GM20000 (cell line): ENCODE data around the gene SFI1.
A peak's percentile ranks its signal among the peaks of the same experiment; 100 is the strongest.
"Not testable (repeated sequence)": the region's sequence is repeated elsewhere in the genome, so short reads cannot be mapped to it uniquely, and the experiment has no call there.

Experiments
- DNase-seq: peaks from one replicate; pipeline ENCODE4 v3.0.0; 2012; ENCODE audit warnings: low spot score
- CTCF ChIP-seq: IDR thresholded peaks from 2 replicates; pipeline ENCODE4 v1.5.1; 2012; ENCODE audit warnings: mild to moderate bottlenecking, control low read depth; ENCODE audit errors: extremely low read depth, missing control alignments

SFI1 gene

GRCh38 chr22:31488988-31489617 lies 7.2 kb upstream of the SFI1 start:
- DNase-seq, result peak; percentile 63
- no peak for TF ChIP-seq CTCF

GRCh38 chr22:31489632-31490495 lies 6.5 kb upstream of the SFI1 start, which contains the start of gene EIF4ENIF1:
Gene EIF4ENIF1 (minus strand): TSS chr22:31489842. CDS start chr22:31488718, 1,124 bp downstream.
- peak; percentile 97 for DNase-seq
- TF ChIP-seq CTCF, result no peak

- TF ChIP-seq CTCF, result no peak
- peak; percentile 87 for DNase-seq
These were observed 5.8 kb upstream of the SFI1 start for GRCh38 chr22:31490496-31490925.

GRCh38 chr22:31491218-31491962 lies 4.9 kb upstream of the SFI1 start:
- DNase-seq, result no peak
- no peak for TF ChIP-seq CTCF

- DNase-seq, result no peak
- TF ChIP-seq CTCF, result no peak
These were observed 4.2 kb upstream of the SFI1 start for GRCh38 chr22:31492151-31492550.

GRCh38 chr22:31493355-31493754 lies 3.0 kb upstream of the SFI1 start:
- not testable (repeated sequence) for DNase-seq

GRCh38 chr22:31495343-31495742 lies 993 bp upstream of the SFI1 start:
- DNase-seq, result no peak
- no peak for TF ChIP-seq CTCF
